Parathyroid adenoma (tissue), 2 donors: ENCODE measurements around the gene NOC2L.

Experiments used
- H2AFZ ChIP-seq: fragments of 300-600 bp; sonication (generic); one replicate; pipeline ENCODE4 v1.7.0; 2017; ENCODE audit warnings: antibody characterized with exemption, mild to moderate bottlenecking
- H3K27ac ChIP-seq: fragments of 300-600 bp; sonication (generic); one replicate; pipeline ENCODE4 v1.7.0; 2017
- H3K27me3 ChIP-seq: fragments of 300-600 bp; sonication (generic); one replicate; pipeline ENCODE4 v1.7.0; 2017; ENCODE audit warnings: low read length; ENCODE audit not compliant: control insufficient read depth, insufficient read depth
- H3K36me3 ChIP-seq: fragments of 300-600 bp; sonication (generic); one replicate; pipeline ENCODE4 v1.7.0; 2017; ENCODE audit warnings: low read length; ENCODE audit not compliant: control insufficient read depth, insufficient read depth
- H3K4me1 ChIP-seq: fragments of 300-600 bp; sonication (generic); one replicate; pipeline ENCODE4 v1.7.0; 2017; ENCODE audit warnings: control low read depth
- H3K4me2 ChIP-seq: fragments of 300-600 bp; sonication (generic); one replicate; pipeline ENCODE4 v1.7.0; 2017; ENCODE audit warnings: low read length
- H3K4me3 ChIP-seq: fragments of 300-600 bp; sonication (generic); one replicate; pipeline ENCODE4 v1.7.0; 2017; ENCODE audit warnings: low read depth, low read length
- H3K79me2 ChIP-seq: fragments of 300-600 bp; sonication (generic); one replicate; pipeline ENCODE4 v1.7.0; 2017; ENCODE audit warnings: control low read depth
- H3K9ac ChIP-seq: fragments of 300-600 bp; sonication (generic); one replicate; pipeline ENCODE4 v1.7.0; 2017; ENCODE audit warnings: mild to moderate bottlenecking
- H3K9me3 ChIP-seq: fragments of 300-600 bp; sonication (generic); one replicate; pipeline ENCODE4 v1.7.0; 2017; ENCODE audit warnings: low read length; ENCODE audit not compliant: control insufficient read depth
- CTCF ChIP-seq: fragments of 300-600 bp; sonication (generic); IDR thresholded peaks from one replicate; pipeline ENCODE4 v1.7.0; 2017; ENCODE audit warnings: antibody characterized with exemption, mild to moderate bottlenecking
- donor health status: primary hyperparathyroidism.

The NOC2L gene

GRCh38 chr1:954927-955326 lies 4.1 kb downstream of the NOC2L start:
- H3K4me3 ChIP-seq: no peak overlapping the region
- H3K27ac ChIP-seq: no peak overlapping the region
- H3K79me2 ChIP-seq: no peaks in the 10 kb centered on the region
- H3K27me3 ChIP-seq: no peaks in the 10 kb centered on the region
- no peak overlapping the region for H2AFZ ChIP-seq
- no peaks in the 10 kb centered on the region for H3K36me3 ChIP-seq
- H3K9me3 ChIP-seq: no peaks in the 10 kb centered on the region
- H3K4me2 ChIP-seq: no peak overlapping the region
- no peak overlapping the region for H3K9ac ChIP-seq
- TF ChIP-seq CTCF: no peak
- no peaks in the 10 kb centered on the region for H3K4me1 ChIP-seq

DNA sequence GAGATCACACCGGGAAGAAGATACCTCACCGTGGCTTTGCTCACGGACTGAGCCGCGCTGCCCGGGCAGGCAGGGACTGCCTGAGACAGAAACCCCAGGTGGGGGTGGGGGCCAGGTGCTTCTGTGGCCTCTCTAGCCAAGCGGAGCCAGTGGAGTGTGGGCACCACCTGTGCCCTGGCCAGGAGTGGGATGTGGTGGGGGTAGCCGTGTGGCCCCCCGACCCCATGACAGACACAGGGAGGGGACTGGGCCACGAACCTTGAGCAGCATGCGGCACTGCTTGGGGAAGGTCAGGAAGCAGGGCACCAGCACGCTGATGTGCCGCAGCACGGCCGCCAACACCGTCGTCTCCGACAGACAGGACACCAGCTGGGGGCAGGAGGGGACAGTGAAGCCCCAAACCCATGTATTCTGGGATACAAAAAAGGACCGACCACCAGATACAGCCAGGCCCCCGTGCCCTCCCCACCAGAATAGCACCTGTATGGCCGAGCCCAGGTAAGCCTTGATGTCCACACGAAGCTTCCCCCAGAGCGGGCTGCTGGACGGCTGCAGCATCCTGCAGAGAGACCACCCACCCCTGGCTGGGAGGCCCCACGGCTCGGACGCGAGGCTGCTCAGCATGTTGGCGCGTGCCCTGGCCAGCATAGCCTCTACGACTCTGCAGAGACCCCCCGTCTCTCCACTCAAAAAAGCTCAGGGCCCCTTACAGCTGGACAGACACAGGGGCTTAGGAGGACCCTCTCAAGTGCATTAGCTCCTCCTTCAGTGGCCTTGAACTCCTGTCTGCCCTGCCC lies 5.3 kb downstream of the NOC2L start:
- no peaks in the 10 kb centered on the region for H3K27me3 ChIP-seq
- no peak overlapping the region for H2AFZ ChIP-seq
- TF ChIP-seq CTCF: no peak
- H3K4me2 ChIP-seq: no peak overlapping the region
- no peaks in the 10 kb centered on the region for H3K4me1 ChIP-seq
- no peaks in the 10 kb centered on the region for H3K9me3 ChIP-seq
- H3K79me2 ChIP-seq: no peaks in the 10 kb centered on the region
- H3K36me3 ChIP-seq: no peaks in the 10 kb centered on the region
- no peak overlapping the region for H3K9ac ChIP-seq
- H3K27ac ChIP-seq: no peak overlapping the region
- H3K4me3 ChIP-seq: no peak overlapping the region

GRCh38 chr1:952603-953002 lies 6.5 kb downstream of the NOC2L start:
- Histone ChIP-seq H2AFZ (no peak overlapping the region), H3K4me1 (no peaks in the 10 kb centered on the region), H3K36me3 (no peaks in the 10 kb centered on the region), H3K79me2 (no peaks in the 10 kb centered on the region), H3K4me3 (no peak overlapping the region), H3K27ac (no peak overlapping the region), H3K27me3 (no peaks in the 10 kb centered on the region), H3K9me3 (no peaks in the 10 kb centered on the region), H3K4me2 (no peak overlapping the region), H3K9ac (no peak overlapping the region)
- no peak for TF ChIP-seq CTCF

- H3K36me3 ChIP-seq: no peaks in the 10 kb centered on the region
- H2AFZ ChIP-seq: no peak overlapping the region
- H3K4me3 ChIP-seq: no peak overlapping the region
- no peak for TF ChIP-seq CTCF
- no peaks in the 10 kb centered on the region for H3K79me2 ChIP-seq
- no peak overlapping the region for H3K9ac ChIP-seq
- H3K9me3 ChIP-seq: no peaks in the 10 kb centered on the region
- no peaks in the 10 kb centered on the region for H3K4me1 ChIP-seq
- no peaks in the 10 kb centered on the region for H3K27me3 ChIP-seq
- H3K27ac ChIP-seq: no peak overlapping the region
- H3K4me2 ChIP-seq: no peak overlapping the region
These were observed 6.9 kb downstream of the NOC2L start for GRCh38 chr1:952201-952600.

GRCh38 chr1:951364-951763 lies 7.7 kb downstream of the NOC2L start:
- no peak overlapping the region for H3K9ac ChIP-seq
- no peak overlapping the region for H3K27ac ChIP-seq
- no peak overlapping the region for H3K4me2 ChIP-seq
- H3K79me2 ChIP-seq: no peaks in the 10 kb centered on the region
- no peak overlapping the region for H2AFZ ChIP-seq
- no peaks in the 10 kb centered on the region for H3K9me3 ChIP-seq
- H3K4me1 ChIP-seq: no peaks in the 10 kb centered on the region
- H3K36me3 ChIP-seq: no peaks in the 10 kb centered on the region
- H3K27me3 ChIP-seq: no peaks in the 10 kb centered on the region
- H3K4me3 ChIP-seq: no peak overlapping the region
- TF ChIP-seq CTCF: no peak
